Stimulated activated effector memory CD8-positive, alpha-beta T cell treated with anti-CD3 and anti-CD28 coated beads, Interleukin-12 subunit alpha, Interleukin-12 subunit beta, amount 100 ng/mL, for 72 hours (primary cell): ENCODE results near the gene FSD2.

ENCODE experiments used
- ATAC-seq: fragments of 150-1000 bp; cut with Tn5 transposase; 2 replicates; pipeline ENCODE4 v1.10.0; 2021
- DNase-seq, 2 donors: peaks; one replicate each; pipeline ENCODE4 v3.0.0; 2021 to 2022; ENCODE audit warnings: low spot score in 2 of 2
- H3K27ac Mint-ChIP-seq: one replicate; pipeline ENCODE4 v1.8.0; 2022; ENCODE audit warnings: mild to moderate bottlenecking, mixed read lengths
- H3K36me3 Mint-ChIP-seq: one replicate; pipeline ENCODE4 v1.8.0; 2022; ENCODE audit warnings: mild to moderate bottlenecking, mixed read lengths
- H3K4me1 Mint-ChIP-seq: one replicate; pipeline ENCODE4 v1.8.0; 2022; ENCODE audit warnings: mixed read lengths
- H3K4me3 Mint-ChIP-seq: one replicate; pipeline ENCODE4 v1.8.0; 2022; ENCODE audit warnings: mild to moderate bottlenecking, mixed read lengths
- H3K9me3 Mint-ChIP-seq: one replicate; pipeline ENCODE4 v1.8.0; 2022; ENCODE audit warnings: mixed read lengths

The FSD2 gene, protein sequence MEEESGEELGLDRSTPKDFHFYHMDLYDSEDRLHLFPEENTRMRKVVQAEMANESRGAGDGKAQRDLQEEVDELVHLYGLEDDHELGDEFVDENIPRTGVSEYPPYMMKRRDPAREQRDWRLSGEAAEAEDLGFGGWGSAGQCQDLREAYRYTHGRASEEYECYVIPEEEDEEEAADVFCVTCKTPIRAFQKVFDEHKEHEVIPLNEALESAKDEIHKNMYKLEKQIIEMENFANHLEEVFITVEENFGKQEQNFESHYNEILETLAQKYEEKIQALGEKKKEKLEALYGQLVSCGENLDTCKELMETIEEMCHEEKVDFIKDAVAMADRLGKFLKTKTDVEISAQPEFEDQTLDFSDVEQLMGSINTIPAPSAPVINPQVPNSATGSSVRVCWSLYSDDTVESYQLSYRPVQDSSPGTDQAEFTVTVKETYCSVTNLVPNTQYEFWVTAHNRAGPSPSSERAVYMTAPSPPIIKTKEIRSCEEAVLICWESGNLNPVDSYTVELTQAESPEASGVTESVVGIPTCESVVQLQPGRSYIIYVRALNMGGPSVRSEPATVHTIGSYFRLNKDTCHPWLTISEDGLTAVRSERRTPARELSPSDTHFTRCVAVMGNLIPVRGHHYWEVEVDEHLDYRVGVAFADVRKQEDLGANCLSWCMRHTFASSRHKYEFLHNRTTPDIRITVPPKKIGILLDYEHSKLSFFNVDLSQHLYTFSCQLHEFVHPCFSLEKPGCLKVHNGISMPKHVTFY

DNA sequence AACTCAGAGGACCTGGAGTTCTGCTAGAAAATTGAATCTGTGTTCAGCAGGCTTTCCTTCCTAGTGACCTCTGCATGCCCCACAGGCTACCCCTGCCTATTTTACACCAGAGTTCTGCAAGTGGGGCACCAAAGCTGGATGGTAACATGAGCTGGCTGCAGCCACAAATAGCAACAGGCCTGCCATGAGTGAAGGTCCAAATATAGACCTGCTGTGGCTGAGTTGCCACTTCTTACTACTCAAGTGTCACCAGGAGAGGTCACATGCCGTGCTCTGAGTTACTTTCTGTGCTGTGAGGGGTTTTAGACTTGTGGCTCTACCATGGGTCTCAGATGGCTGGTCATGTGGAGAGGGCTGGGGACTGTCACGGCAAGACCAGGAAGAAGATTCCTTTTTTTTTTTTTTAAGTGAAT is at the start of gene FSD2:
Gene FSD2, minus strand, starts transcription at position 76 of the 413 bp plus-strand sequence. CDS start 18,679 bp downstream, outside the sequence.
- H3K36me3 Mint-ChIP-seq, result peaks cover 14% of the 10 kb centered on the region
- H3K9me3 Mint-ChIP-seq, result no peaks in the 10 kb centered on the region
- DNase-seq (no peak), ATAC-seq (no peak)
- no peak within 1 kb of the TSS for H3K4me3 Mint-ChIP-seq
- peaks cover 17% of the 10 kb centered on the region for H3K4me1 Mint-ChIP-seq
- H3K27ac Mint-ChIP-seq, result no peak within 1 kb of the TSS

DNA sequence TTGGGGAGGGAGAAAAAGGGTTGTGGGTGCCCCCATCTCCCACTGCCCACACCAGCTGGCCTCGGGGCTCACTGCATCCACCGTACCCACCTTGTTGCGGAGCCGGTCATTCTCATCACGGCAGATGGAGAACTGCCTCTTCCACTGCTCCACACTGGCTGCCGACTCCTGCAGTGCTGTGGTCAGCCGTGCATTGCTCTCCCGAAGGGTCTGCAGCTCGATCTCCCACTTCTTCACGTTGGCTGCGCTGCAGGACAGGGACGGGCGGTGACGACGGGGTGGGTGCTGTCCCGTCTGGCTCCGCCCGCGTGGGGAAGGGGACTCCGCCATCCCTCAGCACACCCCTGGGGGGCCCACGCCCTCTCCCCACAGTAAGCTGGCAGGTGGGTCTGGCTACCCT is 48.7 kb upstream of the FSD2 start:
- Mint-ChIP-seq H3K4me1 (peaks cover 8% of the 10 kb centered on the region), H3K27ac (no peak overlapping the region), H3K4me3 (no peak overlapping the region), H3K36me3 (no peaks in the 10 kb centered on the region), H3K9me3 (no peaks in the 10 kb centered on the region)
- ATAC-seq (no peak), DNase-seq (peak in 1 of 2 donors; percentile 38)

DNA sequence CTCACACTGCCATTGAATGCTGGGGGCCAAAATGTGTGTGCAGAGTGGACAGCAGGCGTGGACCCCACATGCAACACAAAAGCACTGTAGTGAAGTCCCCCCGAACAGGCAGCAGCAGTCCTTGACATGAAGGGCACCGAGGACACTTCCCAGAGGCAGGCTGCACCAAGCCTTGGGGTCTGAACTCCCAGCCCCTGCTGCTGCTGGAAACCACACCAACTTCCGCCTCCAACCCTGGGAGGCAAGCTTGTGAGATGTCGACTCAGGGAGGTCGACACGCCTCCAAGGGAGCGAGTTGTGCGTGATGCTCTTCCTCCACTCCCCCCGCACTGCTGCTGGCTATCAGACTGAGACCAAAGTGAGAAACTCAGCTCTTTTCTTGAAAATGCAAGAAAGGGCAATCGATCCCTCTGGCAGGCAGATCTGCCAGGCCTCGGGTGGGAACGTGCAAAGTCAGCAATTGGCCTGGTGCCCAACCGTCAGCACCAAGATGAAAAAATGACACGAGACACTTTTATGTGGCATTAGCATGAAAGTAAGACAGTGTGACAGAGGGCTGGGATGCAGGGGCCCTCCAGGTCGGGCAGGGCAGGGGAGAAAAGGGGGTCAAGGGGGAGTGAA is 47.2 kb upstream of the FSD2 start:
- Mint-ChIP-seq H3K4me1 (peaks cover 8% of the 10 kb centered on the region), H3K4me3 (no peak overlapping the region), H3K27ac (no peak overlapping the region), H3K36me3 (no peaks in the 10 kb centered on the region), H3K9me3 (no peaks in the 10 kb centered on the region)
- DNase-seq, result no peak
- ATAC-seq, result no peak

DNA sequence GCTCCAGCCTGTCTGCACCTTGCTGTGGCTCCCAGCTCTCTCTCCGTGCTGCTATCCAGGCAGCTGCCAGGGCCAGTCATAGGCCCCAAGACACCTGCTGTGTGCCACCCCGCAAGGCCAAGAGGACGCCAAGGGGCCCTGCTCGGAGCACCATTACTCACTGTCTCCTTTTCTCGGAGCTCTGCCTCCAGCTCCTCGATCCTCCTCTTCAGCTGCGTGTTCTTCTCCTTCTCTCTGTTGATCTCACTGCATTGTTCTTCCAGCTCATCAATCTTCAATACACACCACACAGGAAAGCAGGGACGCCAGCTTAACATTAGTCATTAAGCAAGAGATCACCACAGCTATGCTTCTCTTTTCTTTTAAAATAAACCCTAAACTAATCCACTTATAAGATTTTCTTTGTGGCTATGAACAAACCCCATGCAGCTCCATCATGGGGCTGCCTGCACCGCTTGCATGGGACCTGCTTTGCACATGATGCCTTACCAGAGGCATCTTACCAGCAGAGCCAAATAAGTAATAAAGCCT is 46.2 kb upstream of the FSD2 start:
- ATAC-seq (no peak), DNase-seq (peak in 1 of 2 donors; percentile 39)
- Mint-ChIP-seq H3K27ac (no peak overlapping the region), H3K4me1 (peaks cover 8% of the 10 kb centered on the region), H3K36me3 (no peaks in the 10 kb centered on the region), H3K9me3 (no peaks in the 10 kb centered on the region), H3K4me3 (no peak overlapping the region)

DNA sequence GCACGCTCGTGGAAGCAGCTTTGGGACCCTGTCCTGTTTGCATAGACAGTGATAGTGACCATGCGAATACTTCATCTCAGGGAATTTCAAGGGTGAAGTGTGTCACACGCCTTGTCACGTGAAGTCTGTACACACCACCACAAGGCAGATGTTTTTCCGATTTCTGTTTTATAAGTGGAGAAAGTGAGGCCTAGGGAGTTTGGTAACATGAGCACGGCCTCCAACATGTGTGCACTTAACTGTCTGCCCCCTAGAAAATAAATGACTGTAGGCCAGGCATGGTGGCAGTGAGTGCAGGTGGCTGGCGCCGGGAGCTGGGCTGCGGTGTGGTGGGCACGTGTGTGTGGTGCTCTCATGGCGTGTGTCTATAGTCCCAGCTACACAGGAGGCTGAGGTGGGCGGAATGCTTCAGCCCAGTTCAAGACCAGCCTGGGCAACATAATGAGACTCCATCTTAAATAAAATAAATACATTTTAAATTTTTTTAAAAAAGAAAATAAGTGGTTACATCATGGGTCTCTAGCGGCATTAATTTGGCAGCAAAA is 45.5 kb upstream of the FSD2 start:
- Mint-ChIP-seq H3K4me1 (peaks cover 8% of the 10 kb centered on the region), H3K27ac (no peak overlapping the region), H3K4me3 (no peak overlapping the region), H3K9me3 (no peaks in the 10 kb centered on the region), H3K36me3 (no peaks in the 10 kb centered on the region)
- ATAC-seq, result no peak
- DNase-seq, result peak in 1 of 2 donors; percentile 22

DNA sequence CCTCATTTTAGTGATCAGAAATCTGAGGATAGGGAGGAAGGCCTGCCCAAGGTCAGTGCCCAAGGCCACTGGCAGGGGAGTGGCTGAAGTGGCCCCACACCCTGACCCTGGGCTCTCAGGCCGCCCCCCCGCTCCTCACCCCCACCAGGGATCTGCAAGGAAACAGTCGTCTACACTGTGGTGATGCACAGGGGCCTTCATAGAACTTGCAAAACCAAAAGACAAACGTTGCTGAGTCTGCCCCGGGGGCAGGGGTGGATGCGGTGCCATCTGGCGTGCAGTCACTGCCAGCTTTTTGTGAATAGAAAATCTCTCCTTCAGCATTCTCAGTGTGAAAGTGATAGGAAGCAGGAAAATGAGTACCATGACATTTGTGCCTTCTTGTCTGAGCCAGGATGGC is 44.9 kb upstream of the FSD2 start:
- H3K27ac Mint-ChIP-seq, result no peak overlapping the region
- H3K4me1 Mint-ChIP-seq, result peaks cover 4% of the 10 kb centered on the region
- ATAC-seq (no peak), DNase-seq (peak in 1 of 2 donors; percentile 32)
- no peaks in the 10 kb centered on the region for H3K9me3 Mint-ChIP-seq
- no peak overlapping the region for H3K4me3 Mint-ChIP-seq
- H3K36me3 Mint-ChIP-seq, result no peaks in the 10 kb centered on the region

DNA sequence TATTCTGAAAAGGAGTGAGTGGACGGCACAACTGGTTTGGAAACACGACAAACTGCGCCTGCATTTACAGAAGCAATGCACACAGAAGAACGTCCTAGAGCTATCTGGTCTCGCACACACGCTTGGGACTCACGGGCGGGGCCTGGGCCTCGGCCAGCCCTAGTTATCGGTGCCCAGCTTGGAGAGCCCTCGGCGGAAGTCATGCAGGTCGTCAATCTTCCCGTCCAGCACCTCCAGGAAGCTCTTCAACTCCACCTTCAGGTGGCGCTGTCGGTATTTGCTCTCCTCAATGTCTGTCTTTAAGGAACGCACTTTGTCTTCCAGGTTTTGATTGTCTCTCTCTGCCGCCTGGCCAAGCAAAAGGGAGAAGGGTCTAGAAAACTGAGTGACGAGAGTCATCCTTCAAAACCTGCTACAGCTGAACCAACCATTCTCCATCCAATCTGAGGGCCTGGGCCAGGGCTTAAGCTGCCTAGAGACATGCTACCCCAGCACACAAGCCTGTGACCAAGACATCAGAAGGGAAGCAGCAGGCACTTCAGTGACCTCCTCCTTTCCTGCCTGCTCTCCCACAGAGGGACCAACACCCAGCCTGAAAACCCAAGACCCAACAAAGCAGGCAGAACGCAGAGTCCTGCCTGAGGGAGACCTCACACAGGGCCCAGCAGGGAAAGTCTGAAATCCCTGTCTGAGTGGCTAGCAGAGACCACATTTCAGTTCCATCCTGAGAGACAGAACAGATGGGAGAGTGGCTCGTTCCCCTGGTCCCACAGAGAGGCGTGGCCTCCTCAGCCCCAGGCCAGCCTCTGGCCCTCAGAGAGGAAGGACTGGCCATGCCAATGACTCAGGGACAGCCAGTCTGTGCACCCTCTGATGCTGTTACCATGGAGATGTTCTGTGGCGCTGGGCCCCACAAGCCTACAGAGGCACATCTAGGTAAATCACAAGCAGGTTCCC is 44.0 kb upstream of the FSD2 start:
- ATAC-seq, result peak; percentile 57
- Mint-ChIP-seq H3K27ac (peak overlapping the region; percentile 23), H3K4me1 (peaks cover 2% of the 10 kb centered on the region), H3K9me3 (no peaks in the 10 kb centered on the region), H3K36me3 (no peaks in the 10 kb centered on the region), H3K4me3 (no peak overlapping the region)
- DNase-seq, result peak; percentile 11 to 58

DNA sequence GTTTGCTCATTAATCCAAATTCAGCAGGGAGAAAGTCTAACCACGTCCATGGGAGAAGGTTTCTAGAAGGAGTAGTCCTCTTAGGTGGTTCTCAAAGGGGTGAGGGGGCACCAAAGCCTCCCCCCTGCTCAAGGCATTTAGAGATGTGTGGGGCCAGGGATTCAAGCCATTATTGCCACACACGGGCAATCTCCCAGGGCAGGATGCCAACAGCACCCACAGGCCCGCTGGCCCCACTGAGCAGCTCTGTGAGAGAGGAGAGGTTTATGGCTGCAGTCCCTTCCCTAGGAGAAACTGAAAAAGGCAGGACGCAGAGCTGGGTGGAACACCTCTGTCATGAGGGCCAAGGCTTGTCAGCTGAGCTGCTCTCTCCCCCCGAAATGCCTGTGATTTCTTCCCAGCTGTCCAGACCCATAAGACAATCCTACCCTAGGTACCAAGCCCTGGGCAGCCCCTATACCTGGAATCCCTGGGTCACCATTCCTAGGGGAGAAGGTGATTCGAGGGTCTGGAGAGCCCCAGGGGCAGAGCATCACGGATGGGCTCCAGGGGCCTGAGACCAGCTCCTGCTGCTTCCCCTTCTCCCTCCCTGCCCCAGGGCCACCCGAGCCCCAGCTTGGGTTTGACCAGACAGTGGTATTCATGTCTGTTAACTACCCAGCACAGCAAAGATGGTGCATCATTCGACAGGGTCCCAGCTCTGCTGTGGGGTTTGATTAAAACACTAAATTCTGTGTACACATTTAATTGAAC is 42.5 kb upstream of the FSD2 start:
- peak in 1 of 2 donors; percentile 39 for DNase-seq
- H3K27ac Mint-ChIP-seq, result no peak overlapping the region
- no peaks in the 10 kb centered on the region for H3K9me3 Mint-ChIP-seq
- H3K36me3 Mint-ChIP-seq, result no peaks in the 10 kb centered on the region
- peaks cover 5% of the 10 kb centered on the region for H3K4me1 Mint-ChIP-seq
- ATAC-seq, result no peak
- no peak overlapping the region for H3K4me3 Mint-ChIP-seq

DNA sequence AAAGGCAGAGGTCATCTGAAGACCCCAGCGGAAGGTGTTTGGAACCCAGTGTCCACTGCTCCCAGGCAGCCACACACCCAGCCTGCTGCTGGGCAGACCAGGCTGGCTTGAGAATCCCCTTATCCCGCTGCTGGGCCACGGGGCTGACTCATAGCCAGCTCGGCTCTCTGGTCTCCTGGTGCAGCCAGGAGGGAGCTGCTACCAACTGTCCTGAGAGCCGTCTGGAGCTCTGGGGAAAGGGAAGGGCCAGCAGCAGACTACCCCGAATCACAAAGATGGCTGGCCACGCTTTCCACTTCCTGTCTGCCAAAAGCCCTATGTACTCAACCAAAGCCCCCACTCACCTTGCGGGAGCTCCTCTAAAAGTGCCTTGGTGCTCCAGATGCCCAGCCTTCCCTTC is 41.8 kb upstream of the FSD2 start:
- Mint-ChIP-seq H3K4me1 (peaks cover 5% of the 10 kb centered on the region), H3K4me3 (no peak overlapping the region), H3K9me3 (no peaks in the 10 kb centered on the region), H3K36me3 (no peaks in the 10 kb centered on the region), H3K27ac (no peak overlapping the region)
- ATAC-seq (no peak), DNase-seq (peak in 1 of 2 donors; percentile 35)

DNA sequence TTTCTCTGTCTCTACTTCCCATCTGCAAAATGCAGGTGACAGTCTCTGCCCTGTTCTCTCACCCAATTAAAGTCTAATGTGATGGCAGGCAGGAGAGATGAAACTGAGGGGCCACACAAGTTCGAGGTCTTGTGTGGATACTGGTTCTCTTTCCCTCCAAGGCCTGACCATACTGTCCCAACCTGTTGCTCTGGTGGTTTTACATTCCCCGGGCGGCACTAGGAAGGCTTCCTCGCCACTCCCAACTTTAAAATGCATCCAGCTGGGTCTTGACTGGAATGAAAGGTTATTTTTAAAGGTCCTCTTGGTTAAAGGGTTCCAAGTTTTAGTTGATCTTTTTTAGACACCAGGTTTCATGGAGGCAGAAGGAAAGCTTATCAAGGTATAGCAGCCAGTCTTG is 40.8 kb upstream of the FSD2 start:
- no peaks in the 10 kb centered on the region for H3K36me3 Mint-ChIP-seq
- peaks cover 5% of the 10 kb centered on the region for H3K4me1 Mint-ChIP-seq
- H3K4me3 Mint-ChIP-seq, result no peak overlapping the region
- ATAC-seq, result no peak
- H3K9me3 Mint-ChIP-seq, result no peaks in the 10 kb centered on the region
- no peak overlapping the region for H3K27ac Mint-ChIP-seq
- no peak for DNase-seq

DNA sequence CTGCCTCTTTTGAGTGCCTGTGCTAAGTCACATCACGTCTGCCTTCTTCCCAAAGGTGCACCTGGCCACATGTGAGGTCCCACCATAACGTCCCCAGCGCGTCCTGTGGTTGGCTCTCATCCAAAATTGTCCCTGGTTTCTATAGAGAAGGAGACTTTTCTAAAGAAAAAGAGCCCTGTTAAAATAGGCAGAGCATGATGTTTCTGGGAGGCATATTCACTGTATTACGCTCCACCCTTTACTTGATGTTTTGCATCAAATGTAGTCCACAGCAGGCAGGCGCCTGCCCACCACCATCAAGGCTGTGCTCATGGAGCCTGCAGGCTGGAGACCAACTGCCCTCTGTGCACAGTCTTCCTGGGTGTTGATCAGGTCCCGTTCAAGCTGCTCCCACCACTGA is 39.8 kb upstream of the FSD2 start:
- no peak for DNase-seq
- no peak overlapping the region for H3K4me3 Mint-ChIP-seq

DNA sequence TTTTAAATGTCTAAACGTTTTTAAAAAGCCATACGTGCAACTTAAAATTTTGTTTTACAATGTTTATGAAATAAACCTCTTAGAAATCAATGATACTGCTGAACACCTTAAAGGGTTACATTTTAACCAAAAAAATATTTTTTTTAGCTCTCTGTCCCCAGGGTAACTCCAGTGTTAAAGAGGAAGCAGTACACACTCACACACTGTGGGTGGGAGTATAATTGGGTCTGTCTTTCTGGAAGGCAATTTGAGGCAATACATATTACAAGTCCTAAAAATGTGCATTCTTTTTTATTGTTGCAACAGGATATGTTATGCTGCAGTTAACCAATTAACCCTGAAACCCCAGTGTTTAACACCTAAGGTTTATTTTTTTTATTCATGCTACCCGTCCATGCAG is 37.7 kb upstream of the FSD2 start:
- Mint-ChIP-seq H3K9me3 (no peaks in the 10 kb centered on the region), H3K27ac (no peak overlapping the region), H3K4me3 (no peak overlapping the region), H3K36me3 (no peaks in the 10 kb centered on the region), H3K4me1 (peaks cover 5% of the 10 kb centered on the region)
- no peak for DNase-seq
- no peak for ATAC-seq

More for the DNA sequence above, 39.8 kb upstream of the FSD2 start:
- no peak for ATAC-seq
- no peak overlapping the region for H3K27ac Mint-ChIP-seq
- H3K9me3 Mint-ChIP-seq, result no peaks in the 10 kb centered on the region
- H3K4me1 Mint-ChIP-seq, result peaks cover 5% of the 10 kb centered on the region
- H3K36me3 Mint-ChIP-seq, result no peaks in the 10 kb centered on the region

DNA sequence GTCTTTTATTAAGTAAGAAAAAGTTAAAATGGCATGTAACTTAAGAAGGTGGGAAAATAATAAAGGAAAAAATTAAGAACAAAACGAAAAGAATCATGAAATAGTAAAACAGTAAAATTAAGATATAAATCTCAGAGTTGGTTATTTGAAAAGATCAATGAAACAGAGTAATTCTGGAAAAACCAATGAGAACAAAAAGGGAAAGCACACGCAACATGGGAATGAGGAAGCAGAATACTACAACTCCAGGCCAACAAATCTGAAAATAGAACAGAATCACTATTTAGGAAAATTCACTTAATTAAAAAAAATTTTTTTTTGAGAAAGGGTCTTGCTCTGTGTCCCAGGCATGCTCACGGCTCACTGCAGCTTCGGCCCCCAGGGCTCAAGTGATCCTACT is 34.3 kb upstream of the FSD2 start:
- H3K4me1 Mint-ChIP-seq, result peaks cover 18% of the 10 kb centered on the region
- peaks cover 2% of the 10 kb centered on the region for H3K9me3 Mint-ChIP-seq
- DNase-seq, result no peak
- peaks cover 29% of the 10 kb centered on the region for H3K36me3 Mint-ChIP-seq
- no peak for ATAC-seq
- no peak overlapping the region for H3K27ac Mint-ChIP-seq
- H3K4me3 Mint-ChIP-seq, result no peak overlapping the region

DNA sequence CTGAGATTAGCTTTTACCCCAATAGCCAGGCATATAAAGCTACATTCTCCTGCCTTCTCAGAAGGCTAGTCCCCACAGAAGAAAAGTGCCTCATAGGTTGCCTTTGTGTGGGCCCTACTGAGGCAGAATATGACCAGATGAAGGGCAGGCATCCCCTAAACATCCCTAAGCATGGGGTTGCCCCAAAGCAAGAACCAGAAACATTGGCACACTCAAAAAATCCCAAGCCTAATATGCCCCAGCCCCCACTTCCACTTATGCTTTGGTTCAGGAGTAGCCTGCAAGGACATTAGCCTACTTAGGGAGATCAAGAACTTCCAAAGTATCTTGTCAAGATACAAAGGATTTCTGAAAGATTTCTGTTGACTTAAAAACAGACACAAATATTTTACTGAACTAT is 33.3 kb upstream of the FSD2 start:
- no peak for DNase-seq
- Mint-ChIP-seq H3K4me3 (no peak overlapping the region), H3K36me3 (peaks cover 39% of the 10 kb centered on the region), H3K27ac (no peak overlapping the region), H3K9me3 (peaks cover 2% of the 10 kb centered on the region), H3K4me1 (peaks cover 13% of the 10 kb centered on the region)
- ATAC-seq, result no peak
